SK-N-SH (cell line): ENCODE results near the gene HHATL.

ENCODE experiments used
- ELF1 ChIP-seq: IDR thresholded peaks from 2 replicates; pipeline ENCODE4 v1.4.0; 2012
- TF ChIP-seq, protein P1 (sequence below): fragments of 200-600 bp; sonication (generic); IDR thresholded peaks from 2 replicates; pipeline ENCODE4 v1.6.1; 2017; ENCODE audit warnings: antibody characterized with exemption, mild to moderate bottlenecking, moderate library complexity
- TF ChIP-seq, protein P2 (sequence below): fragments of 150-350 bp; IDR thresholded peaks from 2 replicates; pipeline ENCODE4 v1.6.1; 2017; ENCODE audit warnings: antibody characterized with exemption, low read length, low read depth, borderline replicate concordance

DNA sequence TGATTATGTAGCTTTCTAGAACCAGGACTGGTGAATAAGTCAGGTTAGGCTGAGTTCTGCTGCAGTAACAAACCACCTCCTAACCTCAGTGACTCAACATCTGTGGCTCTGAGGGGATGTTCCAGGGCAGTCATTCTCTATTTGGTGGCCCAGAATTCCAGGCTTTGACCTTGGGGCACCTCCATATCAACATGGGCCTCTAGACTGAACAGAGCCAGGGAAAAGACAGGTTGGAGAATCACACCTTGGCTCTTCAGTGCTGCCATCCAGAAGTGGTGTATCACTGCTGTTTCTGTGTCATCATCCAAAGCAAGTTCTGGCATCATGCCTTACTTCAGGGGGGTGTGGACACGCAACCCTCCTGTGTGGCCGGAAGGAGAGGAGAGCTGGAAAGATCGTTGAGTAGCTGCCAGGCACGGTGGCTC lies 33.8 kb downstream of the HHATL start:
- TF ChIP-seq ELF1, result no peak
- TF ChIP-seq, protein P1, sequence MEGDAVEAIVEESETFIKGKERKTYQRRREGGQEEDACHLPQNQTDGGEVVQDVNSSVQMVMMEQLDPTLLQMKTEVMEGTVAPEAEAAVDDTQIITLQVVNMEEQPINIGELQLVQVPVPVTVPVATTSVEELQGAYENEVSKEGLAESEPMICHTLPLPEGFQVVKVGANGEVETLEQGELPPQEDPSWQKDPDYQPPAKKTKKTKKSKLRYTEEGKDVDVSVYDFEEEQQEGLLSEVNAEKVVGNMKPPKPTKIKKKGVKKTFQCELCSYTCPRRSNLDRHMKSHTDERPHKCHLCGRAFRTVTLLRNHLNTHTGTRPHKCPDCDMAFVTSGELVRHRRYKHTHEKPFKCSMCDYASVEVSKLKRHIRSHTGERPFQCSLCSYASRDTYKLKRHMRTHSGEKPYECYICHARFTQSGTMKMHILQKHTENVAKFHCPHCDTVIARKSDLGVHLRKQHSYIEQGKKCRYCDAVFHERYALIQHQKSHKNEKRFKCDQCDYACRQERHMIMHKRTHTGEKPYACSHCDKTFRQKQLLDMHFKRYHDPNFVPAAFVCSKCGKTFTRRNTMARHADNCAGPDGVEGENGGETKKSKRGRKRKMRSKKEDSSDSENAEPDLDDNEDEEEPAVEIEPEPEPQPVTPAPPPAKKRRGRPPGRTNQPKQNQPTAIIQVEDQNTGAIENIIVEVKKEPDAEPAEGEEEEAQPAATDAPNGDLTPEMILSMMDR, result no peak
- TF ChIP-seq, protein P2, sequence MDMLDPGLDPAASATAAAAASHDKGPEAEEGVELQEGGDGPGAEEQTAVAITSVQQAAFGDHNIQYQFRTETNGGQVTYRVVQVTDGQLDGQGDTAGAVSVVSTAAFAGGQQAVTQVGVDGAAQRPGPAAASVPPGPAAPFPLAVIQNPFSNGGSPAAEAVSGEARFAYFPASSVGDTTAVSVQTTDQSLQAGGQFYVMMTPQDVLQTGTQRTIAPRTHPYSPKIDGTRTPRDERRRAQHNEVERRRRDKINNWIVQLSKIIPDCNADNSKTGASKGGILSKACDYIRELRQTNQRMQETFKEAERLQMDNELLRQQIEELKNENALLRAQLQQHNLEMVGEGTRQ, result no peak
